GM06990 (cell line): Measurements from ENCODE around the gene MEGF6.

Source experiments
- DNase-seq: peaks from one replicate; pipeline ENCODE4 v3.0.0-alpha.2; 2011; ENCODE audit not compliant: insufficient read length; ENCODE audit errors: extremely low read depth
- H3K27me3 ChIP-seq: replicated peaks from 2 replicates; pipeline ENCODE4 v1.6.0; 2011; ENCODE audit warnings: low read length; ENCODE audit not compliant: control insufficient read depth, insufficient read depth
- H3K36me3 ChIP-seq: 2 replicates; pipeline ENCODE4 v1.5.1; 2011; ENCODE audit warnings: low read length; ENCODE audit not compliant: control insufficient read depth, insufficient read depth
- H3K4me3 ChIP-seq: replicated peaks from 2 replicates; pipeline ENCODE4 v1.5.1; 2011; ENCODE audit warnings: low read depth, mild to moderate bottlenecking, control low read depth, low read length
- CTCF ChIP-seq: IDR thresholded peaks from 2 replicates; pipeline ENCODE4 v1.5.1; 2011; ENCODE audit warnings: low read length, control low read depth, mild to moderate bottlenecking, inconsistent platforms; ENCODE audit not compliant: insufficient read depth, poor library complexity, severe bottlenecking

The MEGF6 gene

DNA sequence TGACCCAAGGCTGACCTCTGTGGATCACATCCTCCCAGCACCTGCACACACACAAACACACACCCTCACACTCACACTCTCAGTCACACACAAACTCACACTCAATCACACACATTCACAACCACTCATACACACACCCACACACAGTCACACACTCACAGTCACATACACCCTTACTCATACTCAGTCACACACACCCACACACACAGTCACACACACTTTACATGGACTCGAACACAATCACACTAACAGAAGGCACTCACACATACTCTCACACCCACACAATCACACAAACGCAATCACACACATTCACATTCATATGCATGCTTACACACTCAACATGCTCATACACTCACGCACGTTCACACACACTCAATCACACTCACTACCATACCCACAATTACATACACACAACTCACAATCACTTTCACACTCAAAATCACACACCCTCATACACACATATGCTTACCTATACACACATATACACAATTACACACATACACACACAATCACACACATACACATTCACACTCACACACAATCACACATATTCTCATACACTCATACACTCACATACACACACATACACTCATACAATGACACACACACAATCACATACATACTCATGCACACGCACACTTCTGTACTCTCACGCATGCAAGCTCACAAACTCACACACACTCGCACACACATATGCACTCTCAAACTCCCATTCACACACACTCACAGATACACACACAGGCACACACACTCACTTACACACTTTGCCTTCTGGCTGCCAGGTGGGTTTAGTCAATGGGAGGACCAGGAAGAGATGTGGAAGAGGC, 6.1 kb downstream of the MEGF6 start:
- H3K4me3 ChIP-seq, result no peak overlapping the region
- H3K36me3 ChIP-seq, result no peaks in the 10 kb centered on the region
- no peak for TF ChIP-seq CTCF
- H3K27me3 ChIP-seq, result peaks cover 2% of the 10 kb centered on the region; the same call in 1 of the 2 replicates
- no peak for DNase-seq

GRCh38 chr1:3604468-3604974, 6.8 kb downstream of the MEGF6 start:
- no peak for DNase-seq

DNA sequence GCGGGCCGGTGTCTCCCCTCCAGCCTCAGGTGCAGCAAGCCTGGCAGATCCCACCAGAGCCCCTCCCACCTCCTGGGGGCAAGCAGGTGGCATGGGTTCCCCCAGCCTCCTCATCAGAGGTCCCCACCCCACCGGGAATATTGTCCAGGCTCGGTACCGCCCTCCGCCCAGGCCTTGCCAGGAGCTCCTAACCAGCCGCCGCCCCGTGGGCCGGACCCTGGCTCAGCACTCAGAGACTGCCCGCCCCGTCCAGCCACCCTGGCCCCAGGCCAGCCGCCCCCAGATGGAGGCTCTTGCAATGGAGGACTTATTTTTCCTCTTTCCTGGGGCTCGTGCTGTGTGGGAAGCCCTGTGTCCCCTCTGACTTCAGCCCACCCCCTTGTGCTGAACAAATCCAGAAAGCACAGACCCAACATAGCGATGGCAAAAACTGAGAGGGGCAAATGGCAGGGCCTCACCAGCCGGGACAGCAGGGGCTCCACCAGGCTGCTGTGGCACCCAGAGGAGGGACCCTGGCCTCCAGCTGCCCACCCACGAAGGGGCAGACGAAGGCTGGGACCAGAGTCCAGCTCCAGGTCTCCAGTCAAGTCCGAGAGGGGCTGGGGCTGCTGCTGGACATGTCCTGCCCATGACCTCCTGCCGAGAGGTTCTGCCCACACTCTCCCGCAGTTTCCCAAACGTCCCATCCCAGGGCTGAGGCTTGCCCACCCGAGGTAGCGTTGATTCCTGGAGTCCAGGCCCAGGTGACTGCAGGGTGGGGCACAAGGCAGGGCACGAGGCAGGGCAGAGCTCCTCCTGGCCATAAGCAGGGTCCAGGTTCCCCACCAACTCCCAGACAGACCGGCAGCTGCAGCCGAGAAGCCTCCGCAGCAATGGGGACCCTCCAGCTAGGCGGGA, 7.5 kb downstream of the MEGF6 start:
- no peak overlapping the region for H3K4me3 ChIP-seq
- no peaks in the 10 kb centered on the region for H3K36me3 ChIP-seq
- TF ChIP-seq CTCF, result no peak
- no peaks in the 10 kb centered on the region; the same call in 1 of the 2 replicates for H3K27me3 ChIP-seq
- no peak for DNase-seq

More at GRCh38 chr1:3604468-3604974, 6.8 kb downstream of the MEGF6 start:
- TF ChIP-seq CTCF, result no peak
- Histone ChIP-seq H3K36me3 (no peaks in the 10 kb centered on the region), H3K27me3 (no peaks in the 10 kb centered on the region; the same call in 1 of the 2 replicates), H3K4me3 (no peak overlapping the region)

GRCh38 chr1:3603156-3603555, 8.2 kb downstream of the MEGF6 start:
- no peaks in the 10 kb centered on the region; the same call in 1 of the 2 replicates for H3K27me3 ChIP-seq
- DNase-seq, result no peak

GRCh38 chr1:3602375-3602774, 8.9 kb downstream of the MEGF6 start:
- Histone ChIP-seq H3K36me3 (no peaks in the 10 kb centered on the region), H3K4me3 (no peak overlapping the region), H3K27me3 (no peaks in the 10 kb centered on the region; the same call in 1 of the 2 replicates)
- no peak for TF ChIP-seq CTCF
- DNase-seq, result no peak

More at GRCh38 chr1:3603156-3603555, 8.2 kb downstream of the MEGF6 start:
- Histone ChIP-seq H3K36me3 (no peaks in the 10 kb centered on the region), H3K4me3 (no peak overlapping the region)
- no peak for TF ChIP-seq CTCF
